Measurements from ENCODE around the gene RETREG2.

- TF ChIP-seq CTCF (IDR thresholded peaks at IDR 0.05) (no peak), POLR2A (IDR thresholded peaks at IDR 0.05) (no peak)
Observed at GRCh38 chr2:219131327-219131726, 46.7 kb upstream of the RETREG2 start.
